HG03139 (cell line): ENCODE measurements around the gene HSPA12A.

Experiments
- ATAC-seq: cut with Tn5 transposase; IDR thresholded peaks from one replicate; pipeline ENCODE4 v1.9.1; 2021; ENCODE audit not compliant: unreplicated experiment

Gene HSPA12A

DNA sequence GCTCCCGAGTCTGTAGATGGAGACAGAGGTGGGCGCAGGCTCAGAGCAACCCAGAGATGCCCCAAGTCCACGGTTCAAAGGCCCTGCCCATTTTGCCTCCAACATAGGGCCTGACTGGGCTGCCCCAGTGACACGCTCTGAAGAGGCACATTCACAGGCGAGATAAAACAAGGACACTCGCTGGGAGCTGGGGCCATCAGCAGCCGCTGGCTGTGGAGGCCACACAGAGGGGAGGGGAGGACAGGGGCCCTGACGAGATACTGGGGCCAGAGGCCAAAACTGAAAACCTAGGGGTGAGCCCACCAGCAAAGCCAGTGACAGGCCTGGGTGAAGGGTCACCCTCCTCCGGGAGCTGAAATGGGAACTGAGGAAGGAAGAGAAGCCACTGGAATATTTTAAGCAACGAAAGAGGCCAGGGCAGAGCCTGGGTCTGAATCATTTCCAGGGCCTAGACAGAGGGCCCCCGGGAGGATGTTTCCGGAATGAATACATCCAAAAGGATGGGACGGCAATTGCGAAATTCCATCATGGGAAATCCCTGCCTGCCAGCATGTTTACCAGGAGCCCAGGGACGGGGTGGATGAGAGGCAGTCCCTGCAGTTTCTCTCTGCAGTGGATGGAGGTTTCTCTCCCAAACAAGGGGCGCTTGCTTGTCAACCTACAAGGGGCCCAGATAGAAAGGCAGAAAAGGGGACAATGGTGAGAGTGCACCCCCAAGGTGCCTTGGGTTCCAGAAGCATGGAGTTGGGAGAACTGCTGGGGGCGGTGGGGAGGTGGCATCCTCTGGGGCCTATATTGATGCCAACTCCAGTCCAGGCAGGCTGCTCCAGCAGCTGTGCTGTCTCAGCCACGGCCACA is 29.0 kb upstream of the HSPA12A start:
- ATAC-seq, result no peak

DNA sequence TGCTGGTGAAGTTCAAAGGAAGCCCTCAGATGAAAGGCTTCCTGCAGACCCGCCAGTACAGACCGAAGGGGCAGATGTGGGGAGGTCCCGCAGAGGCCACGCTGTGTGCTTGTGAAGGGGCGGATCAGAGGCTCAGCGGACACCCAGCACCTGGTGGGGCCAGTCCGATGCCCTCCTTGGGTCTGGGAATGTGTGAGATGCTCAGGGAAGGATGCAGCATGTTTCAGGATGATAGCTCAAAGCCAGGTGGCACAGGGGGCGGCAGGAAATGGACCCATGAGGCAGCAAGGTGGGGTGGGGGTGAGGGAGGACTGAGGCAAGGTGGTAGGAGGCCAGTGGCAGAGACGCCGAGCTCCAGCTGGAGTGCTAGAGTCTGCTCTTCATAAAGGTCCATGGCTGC is 27.9 kb upstream of the HSPA12A start:
- ATAC-seq, result no peak

DNA sequence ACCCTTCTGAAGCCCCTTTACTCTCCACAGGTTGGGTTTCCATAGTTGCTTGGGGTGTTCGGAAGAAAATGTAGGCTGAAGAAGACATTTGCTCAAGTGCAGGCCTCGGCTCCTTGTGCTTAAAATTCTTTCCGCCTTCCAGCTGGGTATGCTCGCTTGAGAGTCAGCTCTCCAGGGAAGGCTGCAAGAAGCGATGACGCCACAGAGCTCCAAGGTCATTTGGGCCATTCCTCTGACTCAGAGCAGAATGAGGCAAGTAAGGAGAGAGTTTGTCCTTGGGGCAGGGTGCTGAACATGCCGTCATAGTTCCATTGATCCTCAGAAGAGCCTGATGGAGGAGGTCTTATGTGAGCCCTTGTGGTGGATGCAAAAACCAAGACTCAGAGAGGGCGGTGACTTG is 27.4 kb upstream of the HSPA12A start:
- no peak for ATAC-seq

DNA sequence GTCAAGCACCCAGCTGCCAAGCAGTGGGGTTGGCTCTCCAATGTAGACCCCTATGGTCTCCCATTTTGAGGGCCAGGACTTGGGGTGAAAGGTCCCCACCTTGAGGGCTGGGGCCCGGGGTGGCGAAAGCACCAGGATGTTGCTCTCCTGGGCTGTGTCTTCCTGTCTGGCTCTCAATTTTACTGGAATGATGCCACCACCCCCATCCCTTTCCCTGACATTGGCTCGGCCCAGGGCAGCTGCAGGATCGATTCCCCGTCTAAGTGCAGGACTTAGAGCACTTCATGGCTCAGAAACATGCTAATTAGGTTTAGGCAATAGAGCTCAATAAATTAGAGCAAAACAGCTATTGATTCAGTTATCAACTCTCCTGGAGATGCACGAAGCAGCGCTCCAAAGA is 27.0 kb upstream of the HSPA12A start:
- ATAC-seq, result no peak

DNA sequence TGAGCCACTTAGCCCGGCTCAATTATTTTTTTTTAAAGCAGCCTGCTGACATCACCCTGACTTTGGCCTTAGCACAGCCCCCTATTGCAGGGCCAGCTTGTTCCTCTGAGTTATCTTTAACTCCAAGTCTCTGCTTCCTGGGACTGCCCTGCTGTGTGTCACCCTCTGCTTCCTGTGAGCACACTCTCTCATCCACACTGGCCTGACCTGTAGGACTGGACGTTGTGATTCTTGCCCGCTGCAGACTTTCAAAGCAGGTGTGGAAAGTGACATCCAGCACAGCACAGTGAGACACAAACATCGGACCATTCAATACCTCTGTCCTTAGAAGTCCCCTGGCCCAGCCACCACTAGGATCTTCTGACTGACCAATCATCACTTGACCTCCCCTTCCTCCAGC is 26.4 kb upstream of the HSPA12A start:
- ATAC-seq, result no peak

DNA sequence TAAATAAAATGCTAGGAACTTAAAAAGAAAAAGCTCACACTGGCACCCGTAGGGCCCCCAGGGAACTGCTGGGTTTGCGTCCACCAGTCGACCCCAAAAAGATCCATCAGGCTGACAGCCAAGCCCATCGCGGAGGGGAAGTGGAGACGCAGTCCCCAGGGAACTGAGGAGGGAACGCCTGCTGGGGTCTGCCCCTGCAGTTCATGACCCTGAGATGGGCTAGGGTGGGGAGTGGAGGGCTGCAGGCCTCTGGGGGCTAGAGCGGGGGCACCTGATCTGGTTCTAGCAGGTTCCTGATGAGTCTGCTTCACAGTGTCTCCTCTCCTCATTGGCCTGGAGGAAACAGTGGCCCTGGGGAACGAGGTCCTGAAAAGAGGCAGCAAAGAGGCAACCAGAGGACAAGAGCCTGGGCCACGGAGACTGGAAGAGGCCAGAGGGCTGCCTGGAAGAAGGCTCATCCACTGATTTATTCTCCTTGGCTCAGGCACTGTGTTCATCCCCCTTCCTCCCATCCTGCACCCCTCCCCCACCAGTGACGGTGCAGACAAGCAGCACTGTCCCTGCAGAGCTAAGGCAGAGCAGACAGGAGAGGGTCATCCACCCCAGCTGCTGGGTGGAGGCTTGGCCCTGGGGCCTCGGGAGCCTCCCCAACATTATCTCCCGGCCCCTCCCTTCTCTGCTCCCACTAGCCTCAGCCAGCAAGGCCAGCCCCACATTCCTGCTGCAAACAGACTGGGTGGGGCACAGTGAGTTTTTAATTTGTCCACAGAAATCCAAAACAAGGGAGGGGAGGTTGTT is 24.7 kb upstream of the HSPA12A start:
- ATAC-seq, result no peak

DNA sequence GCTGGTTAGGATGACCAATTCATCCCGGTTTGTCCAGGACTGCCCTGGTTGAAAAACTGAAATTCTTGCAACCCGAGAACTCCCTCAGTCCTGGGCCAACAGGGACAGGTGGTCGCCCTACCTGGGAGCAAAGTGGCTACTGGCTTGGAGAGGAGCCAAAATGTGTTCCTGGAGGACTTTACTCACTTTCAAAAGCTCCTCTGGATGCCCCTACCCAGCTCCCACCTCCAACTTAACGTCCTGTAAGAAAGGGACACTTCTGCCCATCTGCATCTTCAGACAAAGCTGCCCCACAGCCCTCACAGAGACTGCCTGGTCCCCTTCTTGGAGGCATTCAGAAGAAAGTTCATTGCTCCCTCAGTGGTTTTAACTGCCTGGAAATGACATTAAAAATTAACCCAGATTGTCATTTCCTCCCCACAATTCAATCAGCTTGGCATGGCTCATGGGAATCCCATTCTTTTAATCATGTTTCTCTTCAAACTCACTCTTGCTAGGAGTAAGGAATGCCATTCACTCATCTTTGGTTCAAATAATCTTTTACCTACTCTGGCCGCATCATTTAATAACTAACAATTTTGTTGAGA is 24.0 kb upstream of the HSPA12A start:
- ATAC-seq, result no peak

DNA sequence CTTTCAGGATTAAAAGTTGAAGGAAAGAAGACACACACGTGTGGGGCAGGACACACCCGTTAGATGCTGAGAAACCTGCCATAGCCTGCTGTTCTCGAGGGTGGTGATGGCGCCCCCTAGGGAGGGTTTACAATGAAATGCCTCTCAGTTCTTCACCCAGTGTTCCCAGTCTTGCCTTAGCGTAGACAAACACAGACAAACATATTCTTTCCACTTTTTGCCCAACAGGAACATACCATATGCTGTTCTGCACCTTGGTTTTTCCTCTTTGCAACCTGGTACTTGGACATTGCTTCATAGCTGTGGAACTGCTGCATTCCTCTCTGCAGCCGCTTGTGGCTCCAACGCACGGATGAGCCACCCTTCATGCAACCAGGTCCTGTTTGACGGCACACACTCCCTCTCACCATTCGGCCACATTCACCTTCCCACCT is 23.3 kb upstream of the HSPA12A start:
- ATAC-seq, result no peak

DNA sequence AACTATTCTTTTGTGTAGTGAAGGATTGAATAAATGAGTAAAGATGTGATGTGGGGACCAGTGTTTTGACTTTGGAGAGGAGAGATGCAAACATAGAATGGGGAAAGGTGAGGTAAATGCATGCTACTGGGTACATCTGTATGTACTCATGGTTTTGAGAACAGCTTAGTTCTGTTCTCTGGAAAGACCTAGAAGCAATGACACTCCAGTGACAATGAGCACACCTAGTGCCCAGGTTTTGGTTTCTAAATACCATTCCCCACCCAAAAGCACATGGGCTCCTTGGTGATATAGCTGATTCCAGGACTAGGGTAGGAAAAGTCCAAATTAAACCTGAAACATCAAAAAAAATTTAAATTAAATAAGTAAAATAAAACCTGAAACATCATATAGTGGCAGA is 22.6 kb upstream of the HSPA12A start:
- ATAC-seq, result no peak

DNA sequence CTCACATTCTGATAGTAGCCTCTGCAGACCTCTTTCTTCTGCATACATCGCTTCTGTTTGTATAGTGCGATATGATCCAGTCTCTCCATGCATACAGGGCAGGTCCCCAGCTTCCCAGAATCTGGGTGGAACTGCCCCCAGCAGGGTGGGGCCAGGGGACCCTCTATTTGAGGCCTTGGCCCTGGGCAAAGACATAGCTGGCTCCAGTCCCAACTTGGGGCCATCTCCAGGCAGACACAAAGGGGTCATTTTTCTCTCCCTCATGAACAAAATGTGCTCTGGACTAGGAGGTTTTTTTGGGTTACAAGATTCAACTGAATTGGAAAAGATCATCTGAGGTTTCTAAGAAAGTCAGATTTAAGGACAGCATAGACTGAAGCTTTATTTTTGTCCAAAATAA is 21.1 kb upstream of the HSPA12A start:
- ATAC-seq, result no peak

DNA sequence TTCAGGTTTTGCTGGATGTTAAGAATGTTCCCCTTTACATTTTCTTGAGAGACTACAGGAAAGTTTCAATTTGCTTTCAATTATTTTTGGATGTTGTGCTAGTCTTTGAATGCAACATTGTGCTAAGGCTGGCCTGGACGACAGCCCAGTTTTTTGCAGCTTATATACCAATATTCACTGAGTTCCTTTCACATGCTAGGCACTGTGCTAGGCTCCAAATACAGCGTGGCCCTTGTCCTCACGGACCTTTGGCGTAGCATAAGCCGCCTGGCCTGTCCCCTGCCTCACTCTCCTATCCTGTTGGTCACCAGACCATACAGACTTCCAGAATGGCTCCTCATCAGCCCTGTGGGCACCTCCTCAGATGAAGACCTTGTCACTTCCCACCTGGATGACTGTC is 19.5 kb upstream of the HSPA12A start:
- no peak for ATAC-seq

DNA sequence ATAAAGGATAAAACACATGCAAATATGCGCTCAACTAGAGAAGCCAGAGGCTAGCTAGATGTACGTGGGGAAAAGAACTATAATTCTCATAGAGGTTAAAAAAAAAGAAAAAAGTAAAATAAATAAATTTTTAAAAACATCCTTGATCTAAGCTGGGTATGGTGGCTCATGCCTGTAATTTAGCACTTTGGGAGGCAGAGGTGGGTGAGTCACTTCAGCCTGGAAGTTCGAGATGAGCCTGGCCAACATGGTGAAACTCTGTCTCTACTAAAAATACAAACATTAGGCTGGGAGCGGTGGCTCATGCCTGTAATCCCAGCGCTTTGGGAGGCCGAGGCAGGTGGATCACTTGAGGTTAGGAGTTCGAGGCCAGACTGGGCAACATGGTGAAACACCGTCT is 18.6 kb upstream of the HSPA12A start:
- ATAC-seq, result no peak

DNA sequence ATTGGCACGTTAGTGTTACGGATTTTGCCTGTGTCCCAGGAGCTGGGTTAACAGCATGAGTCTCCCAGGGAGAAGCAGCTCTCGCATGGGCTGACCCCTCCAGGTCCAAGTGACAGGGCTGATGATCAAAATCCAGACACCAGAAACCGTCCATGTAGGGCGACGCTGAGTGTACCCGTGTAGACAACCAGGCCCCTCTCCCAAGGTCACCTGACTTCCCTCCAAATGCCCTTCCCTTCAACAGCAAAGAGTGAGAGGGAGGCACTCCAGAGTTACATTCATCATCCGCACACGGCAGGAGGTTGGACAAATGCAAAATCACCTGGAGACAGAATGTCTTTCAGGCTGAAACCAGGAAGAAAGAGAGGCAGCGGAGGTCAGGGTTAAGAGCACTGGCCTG is 14.9 kb upstream of the HSPA12A start:
- ATAC-seq, result no peak

DNA sequence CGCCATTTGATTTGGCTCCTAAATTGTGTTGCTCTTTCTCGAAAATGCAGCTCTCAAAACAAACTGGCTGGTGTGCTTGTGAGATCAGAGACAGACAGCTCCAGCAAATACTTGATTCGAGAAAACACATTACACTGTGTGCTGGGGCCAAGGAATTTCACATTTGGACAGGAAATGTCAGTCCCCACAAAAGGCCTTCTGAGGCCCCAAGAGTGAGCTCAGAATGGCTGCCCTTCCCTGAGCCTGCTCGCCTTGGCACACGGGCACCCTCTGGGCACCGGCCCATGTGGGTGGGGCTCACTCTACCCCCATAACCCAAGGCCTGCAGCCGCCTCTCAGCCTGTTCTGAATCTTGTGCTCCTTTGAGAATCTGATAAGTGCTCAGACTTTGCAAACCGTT is 13.9 kb upstream of the HSPA12A start:
- no peak for ATAC-seq

DNA sequence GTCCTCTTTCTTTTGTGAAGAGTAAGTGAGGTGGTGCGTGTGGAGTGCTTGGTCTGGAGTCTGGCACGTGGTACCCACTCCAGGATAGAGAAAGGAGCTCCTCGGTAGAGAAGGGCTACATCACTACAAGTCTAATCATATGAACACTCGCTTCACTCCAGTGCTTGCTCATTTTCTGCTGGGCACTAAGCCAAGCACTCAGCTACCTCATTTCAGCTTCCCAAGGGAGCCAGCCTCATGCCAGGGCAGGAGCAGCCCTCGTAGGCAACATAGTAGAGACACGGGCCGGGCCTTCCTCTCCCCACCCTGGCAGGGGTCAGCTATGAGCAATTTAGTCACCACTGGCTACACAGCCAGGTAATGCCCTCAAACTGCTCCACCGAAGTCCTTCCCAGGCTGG is 11.4 kb upstream of the HSPA12A start:
- no peak for ATAC-seq

DNA sequence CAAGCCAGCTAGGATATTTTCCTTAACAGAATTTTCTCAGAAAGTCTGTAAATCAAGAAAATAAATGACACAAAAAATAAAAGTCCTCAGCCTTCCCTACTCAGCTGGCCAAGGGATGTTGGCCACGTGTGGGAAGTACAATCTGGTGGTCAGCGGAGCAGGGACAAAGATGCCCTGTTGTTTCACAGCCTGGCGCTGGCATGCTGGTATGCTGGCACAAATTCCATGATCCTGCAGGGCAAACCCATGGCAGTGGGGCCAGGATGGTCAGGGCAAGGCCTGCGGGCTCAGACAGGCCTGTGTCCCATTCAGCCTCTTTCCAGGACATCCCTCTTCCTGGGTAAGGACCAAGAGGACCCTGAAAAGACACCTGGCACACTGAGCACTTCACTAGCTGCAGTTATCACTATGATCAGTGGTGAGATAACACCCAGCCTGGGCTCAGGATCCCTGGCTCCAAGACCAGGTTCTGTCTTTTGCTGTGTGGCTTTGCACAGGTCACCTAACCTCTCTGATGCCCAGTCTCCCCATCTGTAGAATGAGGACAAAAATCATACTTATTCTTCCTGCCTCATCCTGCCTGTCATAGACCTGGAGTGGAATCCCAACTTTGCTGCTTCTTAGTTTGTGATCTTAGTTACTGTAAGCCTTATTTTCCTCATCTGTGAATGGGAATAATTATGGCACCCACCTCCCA is 10.8 kb upstream of the HSPA12A start:
- no peak for ATAC-seq

DNA sequence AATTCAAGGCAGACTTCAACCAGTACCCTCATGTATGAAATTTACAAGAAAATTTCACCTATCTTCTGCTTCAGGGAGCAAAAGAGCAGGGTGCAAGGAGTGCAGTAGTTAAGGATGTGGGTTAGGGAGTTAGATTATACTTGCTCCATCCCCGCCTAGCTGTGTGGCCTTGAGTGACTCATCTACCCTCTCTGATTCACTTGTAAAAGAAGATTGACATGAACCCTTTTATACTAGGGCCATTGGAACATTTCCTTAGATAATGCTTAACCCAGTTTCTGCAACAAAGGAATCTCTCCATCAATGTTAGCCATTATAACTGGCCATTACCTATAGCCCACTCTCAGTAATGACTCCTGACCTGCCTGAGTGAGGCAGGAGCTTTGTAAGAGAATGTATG is 10.2 kb upstream of the HSPA12A start:
- no peak for ATAC-seq

DNA sequence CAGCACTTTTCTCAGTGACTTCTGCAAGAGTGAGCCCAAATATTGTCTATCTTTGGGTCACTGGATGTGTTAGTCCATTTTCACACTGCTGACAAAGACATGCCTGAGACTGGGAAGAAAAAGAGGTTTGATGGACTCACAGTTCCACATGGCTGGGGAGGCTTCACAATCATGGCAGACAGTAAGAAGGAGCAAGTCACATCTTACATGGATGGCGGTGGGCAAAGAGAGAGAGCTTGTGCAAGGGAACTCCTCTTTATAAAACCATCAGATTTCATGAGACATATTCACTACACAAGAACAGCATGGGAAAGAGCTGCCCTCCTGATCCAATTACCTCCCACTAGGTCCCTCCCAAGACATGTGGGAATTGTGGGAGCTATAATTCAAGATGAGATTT is 6.1 kb upstream of the HSPA12A start:
- ATAC-seq, result no peak

DNA sequence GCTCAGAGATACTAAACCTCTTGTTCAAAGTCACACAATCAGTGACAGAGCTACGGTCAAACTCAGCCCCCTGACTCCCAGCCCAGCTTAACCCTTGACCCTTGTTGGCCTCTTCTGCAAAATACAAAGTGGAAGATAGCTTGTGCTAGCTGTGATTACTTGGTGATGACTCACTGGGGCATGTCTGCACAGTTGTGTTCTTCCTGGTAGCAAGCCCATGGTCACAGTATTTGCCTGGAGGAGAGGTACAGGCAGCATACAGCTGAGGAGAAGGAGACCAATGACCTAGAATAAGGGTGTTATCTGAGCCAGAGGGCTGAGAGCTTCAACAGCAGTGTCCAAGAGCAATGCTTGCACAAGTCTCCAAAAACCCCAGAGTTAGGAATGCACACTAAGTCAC is 5.7 kb upstream of the HSPA12A start:
- ATAC-seq, result no peak

DNA sequence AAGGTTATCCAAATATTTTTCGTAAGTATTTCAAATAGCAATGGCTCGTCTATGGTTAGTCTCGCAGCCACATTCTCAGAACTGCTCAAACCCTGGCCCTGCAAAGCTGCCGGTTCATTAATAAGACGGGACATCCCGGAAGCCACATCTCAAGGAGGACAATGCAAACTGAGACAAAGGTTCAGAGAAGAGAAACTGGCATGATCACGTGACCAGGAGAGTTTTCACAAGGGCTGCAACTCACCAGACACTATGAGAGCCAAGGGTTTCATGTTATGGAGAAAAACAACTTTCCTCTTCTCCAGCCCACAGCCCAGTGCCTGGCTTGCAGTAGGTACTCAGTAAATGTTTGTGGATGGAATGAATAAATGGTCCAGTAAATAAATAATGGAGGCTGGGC is 5.0 kb upstream of the HSPA12A start:
- ATAC-seq, result no peak

DNA sequence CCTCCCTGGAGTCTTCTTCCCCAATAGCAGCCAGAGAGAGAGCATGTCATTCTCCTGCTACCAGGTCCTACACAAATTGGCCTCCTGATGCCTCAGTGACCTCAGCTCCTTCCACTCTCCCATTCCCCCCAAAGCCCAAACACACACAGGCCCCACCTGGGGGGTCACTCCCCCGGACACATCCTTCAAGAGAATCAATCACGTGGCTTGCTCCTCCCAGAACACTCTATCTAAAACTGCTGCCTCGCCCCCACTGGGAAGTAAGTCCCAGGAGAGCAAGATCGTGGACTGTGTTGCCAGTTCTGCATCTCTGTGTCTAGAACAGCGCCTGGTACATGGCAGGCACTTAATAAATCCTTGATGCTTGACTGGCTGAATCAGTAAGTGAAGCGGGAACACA is 2.5 kb upstream of the HSPA12A start:
- no peak for ATAC-seq
